GM12874 (cell line): ENCODE results near the gene SNTG2.

Source experiments
- TF ChIP-seq, protein P1 (sequence below): IDR thresholded peaks from 2 replicates; pipeline ENCODE4 v1.5.1; 2011; ENCODE audit warnings: low read depth, mild to moderate bottlenecking, control low read depth, low read length, moderate library complexity; ENCODE audit not compliant: insufficient read depth

Gene SNTG2

DNA sequence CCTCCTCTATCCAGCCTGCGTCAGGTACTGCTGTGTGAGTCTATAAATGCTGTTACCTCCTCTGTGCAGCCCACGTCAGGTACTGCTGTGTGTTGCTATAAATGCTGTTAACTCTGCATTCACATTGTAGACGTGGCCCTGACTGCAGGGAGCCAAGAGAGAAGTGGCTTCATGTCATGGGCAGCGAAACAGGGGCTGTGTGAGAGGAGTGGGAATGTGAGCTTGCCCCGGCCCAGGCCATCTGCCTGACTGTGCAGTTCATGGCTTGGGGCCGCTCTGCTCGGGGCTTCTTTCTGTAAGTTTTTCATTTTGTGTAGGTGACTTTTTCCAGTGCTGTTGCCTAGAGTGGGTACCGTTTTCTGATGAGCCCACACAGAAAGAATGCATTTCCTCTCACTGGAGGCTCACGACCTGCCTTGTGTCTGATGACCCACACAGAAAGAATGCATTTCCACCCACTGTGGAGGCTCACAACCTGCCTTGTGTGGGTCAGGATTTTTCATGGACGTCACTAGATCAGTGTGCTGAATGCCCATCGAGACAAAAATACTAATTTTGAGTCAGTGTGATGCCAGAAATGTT is 104.5 kb downstream of the SNTG2 start:
- TF ChIP-seq, protein P1, sequence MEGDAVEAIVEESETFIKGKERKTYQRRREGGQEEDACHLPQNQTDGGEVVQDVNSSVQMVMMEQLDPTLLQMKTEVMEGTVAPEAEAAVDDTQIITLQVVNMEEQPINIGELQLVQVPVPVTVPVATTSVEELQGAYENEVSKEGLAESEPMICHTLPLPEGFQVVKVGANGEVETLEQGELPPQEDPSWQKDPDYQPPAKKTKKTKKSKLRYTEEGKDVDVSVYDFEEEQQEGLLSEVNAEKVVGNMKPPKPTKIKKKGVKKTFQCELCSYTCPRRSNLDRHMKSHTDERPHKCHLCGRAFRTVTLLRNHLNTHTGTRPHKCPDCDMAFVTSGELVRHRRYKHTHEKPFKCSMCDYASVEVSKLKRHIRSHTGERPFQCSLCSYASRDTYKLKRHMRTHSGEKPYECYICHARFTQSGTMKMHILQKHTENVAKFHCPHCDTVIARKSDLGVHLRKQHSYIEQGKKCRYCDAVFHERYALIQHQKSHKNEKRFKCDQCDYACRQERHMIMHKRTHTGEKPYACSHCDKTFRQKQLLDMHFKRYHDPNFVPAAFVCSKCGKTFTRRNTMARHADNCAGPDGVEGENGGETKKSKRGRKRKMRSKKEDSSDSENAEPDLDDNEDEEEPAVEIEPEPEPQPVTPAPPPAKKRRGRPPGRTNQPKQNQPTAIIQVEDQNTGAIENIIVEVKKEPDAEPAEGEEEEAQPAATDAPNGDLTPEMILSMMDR, result no peak

- TF ChIP-seq, protein P1, result no peak
These were observed 109.7 kb downstream of the SNTG2 start for GRCh38 chr2:1060372-1060771.

DNA sequence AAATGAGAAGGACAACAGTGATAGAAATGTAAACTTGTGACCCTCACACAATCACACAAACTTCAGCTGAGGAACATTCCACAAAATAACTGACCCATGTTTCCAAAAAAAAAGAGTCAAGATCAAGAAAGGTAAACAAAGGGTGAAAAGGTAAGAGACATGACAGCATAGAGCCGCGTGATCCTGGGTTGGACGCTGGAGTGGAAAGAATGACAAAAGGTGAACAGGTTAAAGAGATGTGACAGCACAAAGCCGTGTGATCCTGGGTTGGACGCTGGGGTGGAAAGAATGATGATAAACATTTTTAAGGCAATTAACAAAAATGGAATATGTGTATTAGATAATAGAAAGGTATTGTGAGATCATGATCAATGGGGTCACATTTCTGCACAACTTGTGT is 110.3 kb downstream of the SNTG2 start:
- TF ChIP-seq, protein P1, result no peak

DNA sequence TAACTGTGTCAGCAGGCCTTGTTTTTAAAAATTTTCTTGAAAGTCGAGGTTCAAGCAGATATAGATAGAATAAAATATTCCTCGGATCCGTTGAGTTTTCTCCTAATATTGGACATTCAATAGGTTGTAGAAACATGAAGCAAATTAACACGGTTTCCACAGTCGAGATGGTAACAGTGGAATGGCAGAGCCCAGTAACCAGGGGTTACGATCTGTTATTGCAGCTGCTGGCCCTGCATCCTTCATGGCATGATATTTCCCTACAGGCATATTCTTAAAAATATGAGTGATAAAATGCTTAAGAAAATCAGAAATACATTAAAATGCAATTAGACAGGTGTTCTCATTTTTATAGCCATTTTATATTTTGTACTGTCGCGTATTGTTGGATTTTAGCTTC is 117.6 kb downstream of the SNTG2 start:
- TF ChIP-seq, protein P1, result no peak

DNA sequence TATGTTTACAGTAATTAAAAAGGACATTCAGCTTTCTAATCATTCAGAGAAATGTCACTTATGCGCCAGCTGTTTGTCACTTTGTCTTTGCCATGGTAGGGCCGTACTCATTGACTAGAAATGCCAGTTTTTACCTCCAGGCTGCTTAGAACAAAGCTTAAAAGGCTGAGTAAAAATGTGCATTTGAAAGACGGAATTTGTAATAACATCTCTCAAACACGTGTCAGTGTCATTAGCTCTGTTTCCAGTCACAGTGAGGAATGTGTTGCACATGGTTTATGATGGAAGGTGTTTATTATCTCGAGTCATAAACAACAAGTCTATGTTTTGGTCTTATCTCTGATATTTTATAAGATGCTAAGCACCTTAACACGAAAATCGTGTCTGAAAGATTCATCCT is 118.2 kb downstream of the SNTG2 start:
- TF ChIP-seq, protein P1, result no peak

GRCh38 chr2:1069847-1070246 is 119.2 kb downstream of the SNTG2 start:
- TF ChIP-seq, protein P1, result no peak

DNA sequence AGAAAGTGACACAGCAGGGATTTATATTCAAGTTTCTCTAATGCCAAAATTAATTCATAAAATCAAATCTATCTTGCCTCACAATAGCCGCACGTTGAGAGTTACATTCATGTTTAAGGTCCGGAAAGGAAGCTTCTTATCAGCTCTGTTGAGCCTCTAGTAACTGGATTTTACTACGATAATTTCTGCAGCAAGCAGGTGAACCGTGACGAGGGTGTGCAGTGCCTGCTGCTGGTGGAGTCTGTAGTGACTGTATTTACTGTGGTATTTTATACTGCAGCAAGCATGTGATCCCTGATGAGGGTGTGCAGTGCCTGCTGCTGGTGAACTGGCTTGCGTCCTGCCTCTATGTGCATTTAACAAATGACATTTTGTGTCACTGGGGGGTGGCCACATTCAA is 120.0 kb downstream of the SNTG2 start:
- TF ChIP-seq, protein P1, result no peak

GRCh38 chr2:1071650-1072049 is 121.0 kb downstream of the SNTG2 start:
- TF ChIP-seq, protein P1, result no peak
